Measurements from ENCODE around the gene CTSE.

CTSE gene

DNA sequence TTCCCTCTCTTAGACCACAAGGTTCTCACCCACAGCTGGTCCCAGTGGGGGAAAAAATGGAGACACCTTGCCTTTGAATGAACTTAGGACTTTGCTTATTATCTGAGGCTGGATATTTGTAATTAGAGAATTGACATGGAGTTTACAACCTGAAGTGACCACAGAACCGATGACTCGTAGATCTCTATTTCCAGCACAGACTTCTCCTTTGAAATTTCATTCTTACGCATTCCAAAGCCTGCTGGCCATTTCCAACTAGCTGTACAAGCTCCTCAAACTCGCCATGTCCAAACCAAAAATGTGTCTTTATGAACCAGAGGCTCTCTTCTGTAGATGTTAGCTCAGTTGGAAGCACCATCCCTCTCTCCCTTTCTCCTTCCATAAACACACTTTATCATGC is 32.5 kb downstream of the CTSE start:
- H3K4me1 ChIP-seq (ENCODE audit: control insufficient read depth, insufficient read depth, low read length) = peaks cover under 1% of the 10 kb centered on the region; the same call in 1 of the 2 replicates
- no peak for DNase-seq (ENCODE audit: low read depth, low spot score)
- no peaks in the 10 kb centered on the region for H3K27me3 ChIP-seq (ENCODE audit: control insufficient read depth, insufficient read depth, low read length)
- no peaks in the 10 kb centered on the region for H3K36me3 ChIP-seq (ENCODE audit: control insufficient read depth, insufficient read depth, low read length)
- H3K27ac ChIP-seq (ENCODE audit: low read length) = no peak overlapping the region
- WGBS (ENCODE audit: insufficient coverage, insufficient read length) = no CpG with 5 or more reads among the region's 4 CpGs
- no peak overlapping the region for H3K4me3 ChIP-seq (ENCODE audit: low read length)
- H3K9me3 ChIP-seq (ENCODE audit: control insufficient read depth, insufficient read depth, low read length) = no peaks in the 10 kb centered on the region

GRCh38 chr1:205990226-205990625 is 33.5 kb downstream of the CTSE start:
- no CpG with 5 or more reads among the region's 2 CpGs for WGBS (ENCODE audit: insufficient coverage, insufficient read length)
- no peak for DNase-seq (ENCODE audit: low read depth, low spot score)
- no peak overlapping the region for H3K4me3 ChIP-seq (ENCODE audit: low read length)
- H3K36me3 ChIP-seq (ENCODE audit: control insufficient read depth, insufficient read depth, low read length) = no peaks in the 10 kb centered on the region
- H3K4me1 ChIP-seq (ENCODE audit: control insufficient read depth, insufficient read depth, low read length) = no peaks in the 10 kb centered on the region
- no peaks in the 10 kb centered on the region for H3K27me3 ChIP-seq (ENCODE audit: control insufficient read depth, insufficient read depth, low read length)
- no peaks in the 10 kb centered on the region for H3K9me3 ChIP-seq (ENCODE audit: control insufficient read depth, insufficient read depth, low read length)
- H3K27ac ChIP-seq (ENCODE audit: low read length) = no peak overlapping the region

DNA sequence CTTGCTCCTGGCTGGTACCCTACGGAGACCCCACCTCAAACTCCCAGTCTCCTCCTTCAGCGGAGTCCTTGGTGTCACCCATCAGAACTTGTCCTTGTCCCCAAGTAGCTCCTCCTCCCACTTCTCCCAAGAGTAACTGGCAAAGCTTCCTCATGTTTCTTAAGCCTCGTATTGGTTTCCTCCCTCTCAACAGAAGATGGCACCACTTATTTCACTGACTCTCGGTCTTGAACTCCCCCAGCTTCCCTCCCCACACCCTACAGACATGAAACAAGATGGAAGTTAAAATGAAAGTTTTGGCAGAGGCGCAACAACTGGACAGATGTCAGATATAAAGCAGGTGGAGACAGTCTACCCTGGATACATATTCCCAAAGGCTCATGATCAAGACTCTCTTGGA is 33.9 kb downstream of the CTSE start:
- Histone ChIP-seq H3K27ac (ENCODE audit: low read length) (no peak overlapping the region), H3K4me3 (ENCODE audit: low read length) (no peak overlapping the region), H3K27me3 (ENCODE audit: control insufficient read depth, insufficient read depth, low read length) (no peaks in the 10 kb centered on the region), H3K4me1 (ENCODE audit: control insufficient read depth, insufficient read depth, low read length) (no peaks in the 10 kb centered on the region), H3K9me3 (ENCODE audit: control insufficient read depth, insufficient read depth, low read length) (no peaks in the 10 kb centered on the region), H3K36me3 (ENCODE audit: control insufficient read depth, insufficient read depth, low read length) (no peaks in the 10 kb centered on the region)
- no peak for DNase-seq (ENCODE audit: low read depth, low spot score)
- WGBS (ENCODE audit: insufficient coverage, insufficient read length) = no CpG with 5 or more reads among the region's 5 CpGs

- Histone ChIP-seq H3K9me3 (ENCODE audit: control insufficient read depth, insufficient read depth, low read length) (no peaks in the 10 kb centered on the region), H3K27me3 (ENCODE audit: control insufficient read depth, insufficient read depth, low read length) (no peaks in the 10 kb centered on the region), H3K4me1 (ENCODE audit: control insufficient read depth, insufficient read depth, low read length) (no peaks in the 10 kb centered on the region), H3K27ac (ENCODE audit: low read length) (no peak overlapping the region), H3K36me3 (ENCODE audit: control insufficient read depth, insufficient read depth, low read length) (no peaks in the 10 kb centered on the region), H3K4me3 (ENCODE audit: low read length) (no peak overlapping the region)
- no peak for DNase-seq (ENCODE audit: low read depth, low spot score)
- no CpG with 5 or more reads among the region's 12 CpGs for WGBS (ENCODE audit: insufficient coverage, insufficient read length)
Observed at GRCh38 chr1:205988585-205988995, 35.1 kb downstream of the CTSE start.

- H3K27ac ChIP-seq (ENCODE audit: low read length) = no peak overlapping the region
- H3K36me3 ChIP-seq (ENCODE audit: control insufficient read depth, insufficient read depth, low read length) = no peaks in the 10 kb centered on the region
- no peaks in the 10 kb centered on the region for H3K9me3 ChIP-seq (ENCODE audit: control insufficient read depth, insufficient read depth, low read length)
- no peak for DNase-seq (ENCODE audit: low read depth, low spot score)
- H3K27me3 ChIP-seq (ENCODE audit: control insufficient read depth, insufficient read depth, low read length) = no peaks in the 10 kb centered on the region
- no peak overlapping the region for H3K4me3 ChIP-seq (ENCODE audit: low read length)
- no CpG with 5 or more reads among the region's 2 CpGs for WGBS (ENCODE audit: insufficient coverage, insufficient read length)
- no peaks in the 10 kb centered on the region for H3K4me1 ChIP-seq (ENCODE audit: control insufficient read depth, insufficient read depth, low read length)
Observed at GRCh38 chr1:205986861-205987260, 36.8 kb downstream of the CTSE start.

DNA sequence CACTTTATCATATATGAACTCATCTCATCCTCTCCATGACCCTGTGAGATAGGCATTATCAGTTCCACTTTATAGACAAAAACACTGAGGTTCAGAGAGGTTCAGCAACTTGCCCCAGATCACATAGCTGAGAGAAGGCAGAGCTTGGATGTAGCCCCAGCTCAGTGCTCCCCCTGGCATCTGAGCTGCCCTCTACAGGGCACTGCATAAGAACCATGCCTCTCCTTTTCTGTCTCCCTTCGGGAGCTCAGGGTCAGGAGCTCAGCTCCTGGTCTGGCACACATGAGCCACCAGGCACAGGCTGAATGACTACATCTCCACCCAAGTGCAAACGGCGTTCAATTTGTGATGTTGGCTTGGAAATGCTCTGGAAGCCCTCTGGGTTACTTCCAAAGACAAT is 37.4 kb downstream of the CTSE start:
- H3K36me3 ChIP-seq (ENCODE audit: control insufficient read depth, insufficient read depth, low read length) = no peaks in the 10 kb centered on the region
- no peak overlapping the region for H3K4me3 ChIP-seq (ENCODE audit: low read length)
- no peak overlapping the region for H3K27ac ChIP-seq (ENCODE audit: low read length)
- H3K27me3 ChIP-seq (ENCODE audit: control insufficient read depth, insufficient read depth, low read length) = no peaks in the 10 kb centered on the region
- no peaks in the 10 kb centered on the region for H3K9me3 ChIP-seq (ENCODE audit: control insufficient read depth, insufficient read depth, low read length)
- DNase-seq (ENCODE audit: low read depth, low spot score) = no peak
- WGBS (ENCODE audit: insufficient coverage, insufficient read length) = no CpG with 5 or more reads among the region's 3 CpGs
- H3K4me1 ChIP-seq (ENCODE audit: control insufficient read depth, insufficient read depth, low read length) = no peaks in the 10 kb centered on the region

DNA sequence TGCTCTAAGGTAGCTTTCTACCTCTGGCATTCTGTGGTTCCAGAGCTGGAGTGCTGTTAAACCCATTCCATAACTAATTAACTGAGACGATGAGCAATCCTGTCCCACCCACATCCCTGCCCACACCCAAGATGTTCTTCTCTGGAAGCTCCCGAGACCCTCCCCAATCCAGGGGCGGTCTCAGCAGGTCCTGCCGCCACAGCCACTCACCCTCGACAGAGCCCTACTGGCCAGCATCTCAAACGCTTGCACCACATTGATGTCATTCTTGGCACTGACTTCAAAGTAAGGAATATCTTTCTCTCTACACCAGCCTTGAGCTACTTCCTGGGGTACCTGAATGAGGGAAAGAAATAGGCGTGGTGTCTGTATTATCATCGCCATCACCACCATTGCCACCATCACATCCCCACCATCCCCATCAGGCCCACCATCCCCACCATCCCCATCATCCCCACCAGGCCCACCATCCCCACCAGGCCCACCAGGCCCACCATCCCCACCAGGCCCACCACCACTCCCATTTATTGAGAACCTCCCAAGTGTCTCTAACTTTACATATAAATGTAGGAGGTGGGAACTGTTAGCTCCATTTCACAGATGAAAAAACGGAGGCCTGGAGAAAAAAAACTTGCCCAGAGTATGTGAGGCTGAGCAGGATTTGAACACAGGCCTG is 38.2 kb downstream of the CTSE start:
- Histone ChIP-seq H3K27me3 (ENCODE audit: control insufficient read depth, insufficient read depth, low read length) (no peaks in the 10 kb centered on the region), H3K4me1 (ENCODE audit: control insufficient read depth, insufficient read depth, low read length) (no peaks in the 10 kb centered on the region), H3K9me3 (ENCODE audit: control insufficient read depth, insufficient read depth, low read length) (no peaks in the 10 kb centered on the region), H3K36me3 (ENCODE audit: control insufficient read depth, insufficient read depth, low read length) (no peaks in the 10 kb centered on the region), H3K4me3 (ENCODE audit: low read length) (no peak overlapping the region), H3K27ac (ENCODE audit: low read length) (no peak overlapping the region)
- no CpG with 5 or more reads among the region's 9 CpGs for WGBS (ENCODE audit: insufficient coverage, insufficient read length)
- DNase-seq (ENCODE audit: low read depth, low spot score) = no peak

GRCh38 chr1:205983925-205984725 is 39.6 kb downstream of the CTSE start:
- H3K9me3 ChIP-seq (ENCODE audit: control insufficient read depth, insufficient read depth, low read length) = no peaks in the 10 kb centered on the region
- no CpG with 5 or more reads among the region's 14 CpGs for WGBS (ENCODE audit: insufficient coverage, insufficient read length)
- H3K4me1 ChIP-seq (ENCODE audit: control insufficient read depth, insufficient read depth, low read length) = no peaks in the 10 kb centered on the region
- H3K4me3 ChIP-seq (ENCODE audit: low read length) = no peak overlapping the region
- no peaks in the 10 kb centered on the region for H3K27me3 ChIP-seq (ENCODE audit: control insufficient read depth, insufficient read depth, low read length)
- peak; percentile 47 for DNase-seq (ENCODE audit: low read depth, low spot score)
- no peaks in the 10 kb centered on the region for H3K36me3 ChIP-seq (ENCODE audit: control insufficient read depth, insufficient read depth, low read length)
- H3K27ac ChIP-seq (ENCODE audit: low read length) = no peak overlapping the region

DNA sequence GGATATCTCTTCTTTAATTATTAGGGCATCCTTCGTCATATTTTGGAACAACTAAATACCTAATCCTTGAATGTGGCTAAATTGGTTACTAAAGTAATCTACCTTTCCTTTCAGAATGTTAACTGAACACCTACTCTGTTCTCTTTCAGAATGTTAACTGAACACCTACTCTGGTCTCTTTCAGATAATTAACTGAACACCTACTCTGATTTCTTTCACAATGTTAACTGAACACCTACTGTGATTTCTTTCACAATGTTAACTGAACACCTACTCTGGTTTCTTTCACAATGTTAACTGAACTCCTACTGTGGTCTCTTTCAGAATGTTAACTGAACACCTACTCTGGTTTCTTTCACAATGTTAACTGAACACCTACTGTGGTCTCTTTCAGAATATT is 42.4 kb downstream of the CTSE start:
- Histone ChIP-seq H3K36me3 (ENCODE audit: control insufficient read depth, insufficient read depth, low read length) (no peaks in the 10 kb centered on the region), H3K4me3 (ENCODE audit: low read length) (no peak overlapping the region), H3K27me3 (ENCODE audit: control insufficient read depth, insufficient read depth, low read length) (no peaks in the 10 kb centered on the region), H3K9me3 (ENCODE audit: control insufficient read depth, insufficient read depth, low read length) (no peaks in the 10 kb centered on the region), H3K4me1 (ENCODE audit: control insufficient read depth, insufficient read depth, low read length) (no peaks in the 10 kb centered on the region), H3K27ac (ENCODE audit: low read length) (no peak overlapping the region)
- no peak for DNase-seq (ENCODE audit: low read depth, low spot score)
- WGBS (ENCODE audit: insufficient coverage, insufficient read length) = no CpG with 5 or more reads among the region's 1 CpG

DNA sequence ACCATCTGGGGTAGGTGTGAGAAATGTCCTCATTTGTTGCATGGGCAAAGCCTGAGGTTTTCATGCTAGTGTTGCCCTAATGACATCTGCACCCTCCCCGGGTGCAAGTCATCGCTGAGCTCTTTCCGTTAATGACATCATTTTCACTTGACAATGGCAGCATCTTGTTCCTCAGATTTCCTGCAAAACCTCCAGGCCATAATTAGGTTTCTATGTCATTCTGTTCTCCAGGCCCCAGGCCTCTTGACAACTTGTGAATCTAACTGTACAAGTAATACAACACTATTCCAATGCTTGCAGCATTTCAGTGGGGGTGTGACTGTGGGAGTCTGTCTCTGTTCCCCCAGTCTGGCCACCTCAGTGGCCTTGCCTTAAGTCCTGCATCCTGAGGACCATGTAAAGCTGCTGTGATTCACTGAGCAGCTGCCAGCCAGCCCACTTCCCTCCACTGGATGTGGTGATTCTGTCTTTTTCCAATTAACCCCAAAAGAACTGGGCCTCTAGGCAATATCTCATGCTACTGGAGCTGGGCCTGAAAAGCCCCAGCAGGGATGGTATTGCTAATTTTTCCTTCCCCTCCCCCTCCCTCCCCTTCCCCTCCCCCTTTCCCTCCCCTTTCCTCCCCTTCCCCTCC is 43.3 kb downstream of the CTSE start:
- Histone ChIP-seq H3K9me3 (ENCODE audit: control insufficient read depth, insufficient read depth, low read length) (no peaks in the 10 kb centered on the region), H3K4me1 (ENCODE audit: control insufficient read depth, insufficient read depth, low read length) (no peaks in the 10 kb centered on the region), H3K27me3 (ENCODE audit: control insufficient read depth, insufficient read depth, low read length) (no peaks in the 10 kb centered on the region), H3K36me3 (ENCODE audit: control insufficient read depth, insufficient read depth, low read length) (no peaks in the 10 kb centered on the region), H3K27ac (ENCODE audit: low read length) (no peak overlapping the region), H3K4me3 (ENCODE audit: low read length) (no peak overlapping the region)
- WGBS (ENCODE audit: insufficient coverage, insufficient read length) = no CpG with 5 or more reads among the region's 3 CpGs
- no peak for DNase-seq (ENCODE audit: low read depth, low spot score)
